HAP-1 (cell line): Measurements from ENCODE around the gene MNS1.
"Not testable (repeated sequence)": the region's sequence is repeated elsewhere in the genome, so short reads cannot be mapped to it uniquely, and the experiment has no call there.

Experiments
- DNase-seq, 2 experiments: peaks; one replicate each; pipeline ENCODE4 v3.0.0-alpha.2; 2016 to 2020; ENCODE audit warnings: low spot score in 2 of 2
- H3K27me3 ChIP-seq: fragments of 250-450 bp; sonication (Bioruptor Pico); 2 replicates; pipeline ENCODE4 v1.5.1; 2020; ENCODE audit warnings: low read depth, mild to moderate bottlenecking, moderate library complexity
- H3K36me3 ChIP-seq: fragments of 250-450 bp; sonication (Bioruptor Pico); replicated peaks from 2 replicates; pipeline ENCODE4 v1.5.1; 2020; ENCODE audit warnings: mild to moderate bottlenecking
- H3K4me1 ChIP-seq: fragments of 250-450 bp; sonication (Bioruptor Pico); 2 replicates; pipeline ENCODE4 v1.5.1; 2020; ENCODE audit warnings: mild to moderate bottlenecking
- H3K4me3 ChIP-seq: fragments of 250-450 bp; sonication (Bioruptor Pico); 2 replicates; pipeline ENCODE4 v1.5.1; 2020; ENCODE audit warnings: mild to moderate bottlenecking, moderate library complexity
- H3K9me3 ChIP-seq: fragments of 250-450 bp; sonication (Bioruptor Pico); 2 replicates; pipeline ENCODE4 v1.5.1; 2020; ENCODE audit warnings: mild to moderate bottlenecking, moderate library complexity
- in situ Hi-C: fragments of 300-500 bp; cut with MboI; formaldehyde crosslinking; loops from 3 replicates; pipeline ENCODE4 v1.14.3; 2020; ENCODE audit warnings: low sequenced_read_pairs, inconsistent platforms, mixed read lengths

The MNS1 gene

DNA sequence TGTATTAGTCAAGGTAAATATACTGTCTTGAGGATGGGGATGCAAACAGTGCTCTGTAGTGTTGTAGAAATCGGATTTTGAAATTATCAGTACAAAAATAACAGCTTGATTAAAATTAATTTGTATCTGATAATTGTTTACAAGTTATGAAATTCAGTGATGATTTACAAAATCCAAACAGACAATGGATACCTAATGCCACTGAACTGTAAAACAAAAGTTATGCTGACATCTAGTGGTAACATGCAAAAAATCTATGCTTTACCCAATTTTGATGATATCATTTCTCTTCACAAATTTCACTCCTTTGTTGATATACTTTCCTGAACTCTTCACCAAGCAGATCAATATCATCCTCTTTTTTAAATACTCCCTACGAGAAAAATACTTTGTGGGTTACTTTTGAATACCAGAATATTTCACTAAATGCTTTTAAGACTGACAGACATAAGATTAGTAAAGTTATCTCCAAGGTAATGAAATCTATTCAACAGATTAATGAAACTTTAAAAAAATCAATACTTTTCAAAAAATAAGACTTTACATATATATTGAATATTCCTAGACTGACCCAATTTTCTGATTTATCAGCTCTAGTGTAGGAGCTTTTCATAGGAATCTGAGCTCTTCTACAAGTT is 36.0 kb downstream of the MNS1 start:
- in situ Hi-C loops = no loop called here
- H3K27me3 ChIP-seq = no peaks in the 10 kb centered on the region
- no peaks in the 10 kb centered on the region for H3K4me1 ChIP-seq
- H3K36me3 ChIP-seq = no peaks in the 10 kb centered on the region
- H3K9me3 ChIP-seq = no peaks in the 10 kb centered on the region
- H3K4me3 ChIP-seq = no peak overlapping the region
- peak in 1 of 2 experiments; percentile 30 for DNase-seq

DNA sequence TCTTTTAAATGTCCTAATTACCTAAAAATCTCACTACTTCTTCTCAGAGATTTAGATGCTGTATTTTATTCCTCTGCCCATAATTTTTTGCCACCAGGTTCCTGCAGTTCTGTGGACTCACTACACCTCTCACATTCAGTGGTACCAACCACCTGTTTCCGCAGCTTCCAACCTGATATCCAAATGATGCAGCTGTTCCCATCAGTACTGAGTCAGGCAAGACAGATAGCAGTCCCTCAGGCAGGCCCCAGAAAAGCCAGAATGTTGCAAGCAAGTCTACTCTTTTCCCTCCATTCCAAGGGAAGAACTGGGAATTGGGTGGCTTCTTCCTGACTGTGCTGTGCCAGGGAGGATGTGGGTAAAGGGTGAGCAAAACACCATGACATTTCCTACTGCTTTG is 39.0 kb downstream of the MNS1 start:
- Histone ChIP-seq H3K4me3 (no peak overlapping the region), H3K36me3 (no peaks in the 10 kb centered on the region), H3K4me1 (no peaks in the 10 kb centered on the region), H3K27me3 (no peaks in the 10 kb centered on the region), H3K9me3 (no peaks in the 10 kb centered on the region)
- in situ Hi-C loops = no loop called here
- DNase-seq = no peak

DNA sequence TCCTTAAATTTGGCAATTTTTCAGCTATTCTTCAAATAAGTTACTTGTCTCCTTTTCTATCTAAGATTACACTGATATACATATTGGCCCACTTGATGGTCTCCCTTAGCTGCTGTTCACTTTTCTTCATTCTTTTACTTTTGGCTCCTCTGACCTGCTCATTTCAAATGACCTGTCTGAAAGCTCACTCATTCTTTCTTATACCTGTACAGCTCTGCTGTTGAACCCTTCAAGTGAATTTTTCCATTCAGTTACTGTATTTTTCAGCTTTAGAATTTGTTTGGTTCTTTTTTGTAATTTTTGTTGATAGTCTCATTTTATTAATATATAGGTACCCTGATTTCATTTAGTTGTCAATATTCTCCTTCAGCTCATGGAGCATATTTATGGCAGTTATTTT is 39.7 kb downstream of the MNS1 start:
- H3K27me3 ChIP-seq = no peaks in the 10 kb centered on the region
- no peak for DNase-seq
- H3K36me3 ChIP-seq = no peaks in the 10 kb centered on the region
- H3K4me3 ChIP-seq = no peak overlapping the region
- in situ Hi-C loops = no loop called here
- no peaks in the 10 kb centered on the region for H3K4me1 ChIP-seq
- H3K9me3 ChIP-seq = no peaks in the 10 kb centered on the region

DNA sequence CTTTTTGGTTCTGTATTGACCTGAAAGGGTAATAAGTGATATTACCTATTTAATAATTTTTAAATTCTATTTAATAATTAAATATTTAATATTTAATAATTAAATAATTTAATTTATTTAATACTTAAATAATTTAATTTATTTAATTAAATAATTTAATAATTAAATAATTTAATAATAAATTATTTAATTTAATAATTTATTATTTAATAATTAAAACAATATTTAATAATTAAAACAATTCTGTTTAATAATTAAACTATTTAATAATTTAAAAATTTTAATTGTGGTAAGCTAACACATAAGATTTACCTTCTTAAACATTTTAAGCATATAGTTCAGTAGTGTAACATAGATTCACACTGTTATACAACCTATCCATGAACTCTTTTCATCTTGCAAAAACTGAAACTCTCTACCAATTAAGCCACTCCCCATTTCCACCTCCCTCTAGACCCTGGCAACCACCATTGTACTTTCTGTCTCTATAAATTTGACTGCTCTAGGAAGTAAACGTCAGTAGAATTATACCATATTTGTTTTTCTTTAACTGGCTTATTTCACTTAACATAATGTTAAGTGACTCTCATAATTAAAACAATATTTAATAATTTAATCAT is 51.7 kb downstream of the MNS1 start:
- H3K36me3 ChIP-seq, in situ Hi-C loops, H3K4me3 ChIP-seq, H3K27me3 ChIP-seq, H3K9me3 ChIP-seq, H3K4me1 ChIP-seq, DNase-seq: not testable (repeated sequence)

DNA sequence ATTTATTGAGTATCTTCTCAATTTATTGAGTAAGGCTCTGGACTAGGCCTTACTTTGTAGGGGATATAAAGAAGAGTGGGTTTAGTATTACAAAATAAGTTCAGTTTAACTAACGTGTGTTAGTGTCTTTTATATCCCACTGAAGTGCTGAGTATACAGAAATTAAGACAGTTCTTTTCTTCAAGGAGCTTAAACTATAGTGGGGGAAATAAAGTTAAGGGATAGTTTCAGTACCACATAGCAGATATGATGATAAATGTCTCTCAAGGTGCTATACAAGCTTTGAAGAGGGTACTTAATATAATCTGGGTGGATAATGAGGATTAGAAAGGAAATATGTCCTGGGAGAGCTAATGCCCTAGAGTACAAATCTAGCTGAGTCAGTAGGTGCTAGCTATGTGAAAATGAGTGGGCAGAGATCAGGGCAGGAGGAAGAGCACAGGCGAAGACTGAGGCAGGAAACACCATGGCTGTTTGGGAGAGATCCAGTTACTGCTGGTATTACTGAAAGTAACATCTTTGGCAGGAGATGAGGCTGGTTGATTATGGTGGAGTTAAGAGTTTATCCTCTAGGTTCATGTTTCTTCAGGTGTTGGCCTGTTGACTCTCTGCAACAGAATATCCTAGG is 53.7 kb downstream of the MNS1 start:
- no peaks in the 10 kb centered on the region for H3K4me1 ChIP-seq
- no peaks in the 10 kb centered on the region for H3K27me3 ChIP-seq
- H3K9me3 ChIP-seq = no peaks in the 10 kb centered on the region
- H3K36me3 ChIP-seq = no peaks in the 10 kb centered on the region
- DNase-seq = no peak
- no peak overlapping the region for H3K4me3 ChIP-seq
- in situ Hi-C loops = no loop called here

DNA sequence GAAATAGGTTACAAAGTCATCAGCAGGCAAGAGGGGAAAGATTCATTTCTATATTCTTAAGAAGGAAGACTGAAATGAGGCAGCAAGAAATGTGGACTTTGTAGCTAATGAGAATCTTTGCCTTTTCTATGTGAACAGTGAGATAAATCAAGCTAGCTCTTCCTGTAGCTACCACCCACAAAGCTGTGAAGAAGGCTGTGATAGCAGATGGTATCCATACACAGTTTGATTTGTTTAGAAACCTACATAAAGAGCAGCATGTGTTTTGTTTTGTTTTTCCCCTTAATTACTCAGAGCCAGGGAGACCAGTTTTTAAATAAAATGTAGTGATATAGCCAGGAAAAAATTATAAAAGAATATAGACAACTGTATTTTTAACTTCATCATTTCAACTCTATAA is 54.2 kb downstream of the MNS1 start:
- H3K27me3 ChIP-seq = no peaks in the 10 kb centered on the region
- no peak for DNase-seq
- no peaks in the 10 kb centered on the region for H3K9me3 ChIP-seq
- H3K4me1 ChIP-seq = no peaks in the 10 kb centered on the region
- no peaks in the 10 kb centered on the region for H3K36me3 ChIP-seq
- in situ Hi-C loops = no loop called here
- H3K4me3 ChIP-seq = no peak overlapping the region

DNA sequence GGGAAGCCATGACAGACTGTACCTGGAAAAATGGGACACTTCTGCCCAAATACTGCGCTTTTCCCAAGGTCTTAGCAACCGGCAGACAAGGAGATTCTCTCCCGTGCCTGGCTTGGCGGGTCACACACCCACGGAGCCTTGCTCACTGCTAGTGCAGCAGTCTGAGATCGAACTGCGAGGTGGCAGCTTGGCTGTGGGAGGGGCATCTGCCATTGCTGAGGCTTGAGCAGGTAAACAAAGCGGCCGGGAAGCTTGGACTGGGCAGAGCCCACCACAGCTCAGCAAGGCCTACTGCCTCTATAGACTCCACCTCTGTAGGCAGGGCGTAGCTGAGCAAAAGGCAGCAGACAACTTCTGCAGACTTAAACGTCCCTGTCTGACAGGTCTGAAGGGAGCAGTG is 65.7 kb downstream of the MNS1 start:
- H3K9me3 ChIP-seq, H3K36me3 ChIP-seq, H3K27me3 ChIP-seq, in situ Hi-C loops, H3K4me1 ChIP-seq, H3K4me3 ChIP-seq, DNase-seq: not testable (repeated sequence)

DNA sequence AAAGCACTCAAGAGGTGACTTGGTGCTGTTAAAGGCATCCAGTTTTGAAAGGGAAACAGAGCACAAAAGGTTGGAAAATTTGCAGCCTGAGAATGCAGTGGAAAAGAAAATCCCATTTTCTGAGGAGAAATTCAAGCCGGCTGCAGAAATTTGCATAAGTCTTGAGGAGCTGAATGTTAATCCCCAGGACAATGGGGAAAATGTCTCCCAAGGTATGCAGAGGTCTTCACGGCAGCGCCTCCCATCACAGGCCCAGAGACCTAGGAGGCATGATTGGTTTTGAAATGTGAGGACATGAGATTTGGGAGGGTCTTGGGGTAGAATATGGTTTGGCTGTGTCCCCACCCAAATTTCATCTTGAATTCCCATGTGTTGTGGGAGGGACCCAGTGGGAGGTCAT is 67.6 kb downstream of the MNS1 start:
- DNase-seq = peak; percentile 23 to 32
- H3K27me3 ChIP-seq, H3K9me3 ChIP-seq, H3K4me1 ChIP-seq, in situ Hi-C loops, H3K36me3 ChIP-seq, H3K4me3 ChIP-seq: not testable (repeated sequence)

DNA sequence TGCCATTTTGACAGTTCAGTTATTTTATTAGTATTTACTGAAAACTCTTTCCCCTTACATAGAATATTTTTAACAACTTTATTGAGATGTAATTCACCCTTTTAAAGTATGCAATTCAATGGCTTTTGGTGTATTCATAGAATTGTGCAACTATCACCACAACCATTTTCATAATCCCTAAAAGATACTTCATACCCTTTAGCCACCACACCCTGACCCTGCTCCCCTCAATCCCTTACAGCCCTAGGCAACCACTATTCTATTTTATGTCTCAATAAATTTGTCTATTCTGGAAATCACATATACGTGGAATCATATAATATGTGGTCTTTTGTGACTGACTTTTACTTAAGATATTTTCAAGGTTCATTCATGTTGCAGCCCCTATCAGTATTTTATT is 70.0 kb downstream of the MNS1 start:
- H3K36me3 ChIP-seq = no peaks in the 10 kb centered on the region
- no peaks in the 10 kb centered on the region for H3K9me3 ChIP-seq
- no peaks in the 10 kb centered on the region for H3K27me3 ChIP-seq
- in situ Hi-C loops = no loop called here
- no peak for DNase-seq
- no peak overlapping the region for H3K4me3 ChIP-seq
- peaks cover 8% of the 10 kb centered on the region; the same call in 1 of the 2 replicates for H3K4me1 ChIP-seq

DNA sequence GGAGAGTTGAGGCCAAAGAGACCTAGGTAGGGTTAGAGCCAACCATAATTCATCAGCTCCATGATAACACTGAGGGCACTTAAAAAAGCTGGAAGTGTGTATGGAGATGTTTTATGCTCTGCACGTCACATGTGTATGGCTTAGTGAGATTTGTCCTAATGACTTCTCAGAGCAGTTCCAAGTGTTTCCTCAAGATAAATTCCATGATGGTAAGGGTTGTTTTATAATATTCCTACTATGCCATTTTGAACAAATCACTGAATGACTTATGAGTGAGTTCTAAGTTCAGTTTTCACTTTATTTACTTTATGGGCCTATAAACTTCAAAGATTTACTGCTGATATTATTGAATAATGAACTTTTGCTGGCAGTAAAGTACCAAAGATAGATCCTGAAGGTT is 71.7 kb downstream of the MNS1 start:
- in situ Hi-C loops = no loop called here
- Histone ChIP-seq H3K27me3 (no peaks in the 10 kb centered on the region), H3K36me3 (no peaks in the 10 kb centered on the region), H3K4me3 (no peak overlapping the region), H3K4me1 (peaks cover 8% of the 10 kb centered on the region; the same call in 1 of the 2 replicates), H3K9me3 (no peaks in the 10 kb centered on the region)
- DNase-seq = no peak

DNA sequence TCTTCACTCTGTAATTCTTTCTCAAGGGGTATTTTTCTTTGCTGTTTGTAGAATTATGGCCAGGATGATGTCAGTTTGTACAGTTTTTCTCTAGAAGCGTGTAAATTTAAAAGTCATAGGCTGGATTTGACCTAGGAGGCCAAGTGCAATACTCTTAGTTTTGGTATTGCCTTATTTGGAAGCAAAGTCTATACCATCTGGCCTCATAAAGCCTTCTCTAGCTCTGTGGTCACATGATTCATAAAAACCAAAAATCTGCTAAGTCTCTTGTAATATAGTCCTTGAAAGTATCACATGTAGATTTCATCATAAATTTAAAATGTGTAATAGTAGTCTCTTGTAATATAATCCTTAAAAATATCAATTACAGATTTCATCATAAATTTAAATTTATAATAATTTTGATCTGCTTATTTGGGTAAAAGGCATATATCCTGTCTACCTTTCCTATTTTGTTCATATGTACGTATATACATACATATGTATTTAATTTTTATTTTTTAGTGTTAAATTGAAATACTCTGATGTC is 74.1 kb downstream of the MNS1 start:
- Histone ChIP-seq H3K4me1 (no peaks in the 10 kb centered on the region), H3K27me3 (no peaks in the 10 kb centered on the region), H3K36me3 (no peaks in the 10 kb centered on the region), H3K4me3 (no peak overlapping the region), H3K9me3 (no peaks in the 10 kb centered on the region)
- in situ Hi-C loops = no loop called here
- no peak for DNase-seq

DNA sequence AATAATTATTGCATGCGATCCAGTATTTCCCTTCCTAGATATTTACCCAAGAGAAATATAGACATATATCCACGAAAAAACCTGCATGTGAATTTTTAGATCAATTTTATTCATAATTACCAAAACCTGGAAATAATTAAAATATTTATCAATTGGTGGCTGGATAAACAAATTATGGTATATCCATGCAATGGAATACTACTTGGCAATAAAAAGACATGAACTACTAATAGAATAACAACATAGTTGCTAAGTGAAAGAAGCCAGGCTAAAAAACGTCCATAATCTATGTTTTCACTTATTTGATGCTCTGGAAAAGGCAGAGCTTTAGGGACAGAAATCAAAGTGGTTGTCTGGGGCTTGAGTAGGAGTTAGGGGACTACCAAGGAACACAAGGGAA is 79.0 kb downstream of the MNS1 start:
- DNase-seq = no peak
- no peaks in the 10 kb centered on the region for H3K27me3 ChIP-seq
- no peak overlapping the region for H3K4me3 ChIP-seq
- in situ Hi-C loops = no loop called here
- H3K4me1 ChIP-seq = no peaks in the 10 kb centered on the region
- no peaks in the 10 kb centered on the region for H3K36me3 ChIP-seq
- no peaks in the 10 kb centered on the region for H3K9me3 ChIP-seq

DNA sequence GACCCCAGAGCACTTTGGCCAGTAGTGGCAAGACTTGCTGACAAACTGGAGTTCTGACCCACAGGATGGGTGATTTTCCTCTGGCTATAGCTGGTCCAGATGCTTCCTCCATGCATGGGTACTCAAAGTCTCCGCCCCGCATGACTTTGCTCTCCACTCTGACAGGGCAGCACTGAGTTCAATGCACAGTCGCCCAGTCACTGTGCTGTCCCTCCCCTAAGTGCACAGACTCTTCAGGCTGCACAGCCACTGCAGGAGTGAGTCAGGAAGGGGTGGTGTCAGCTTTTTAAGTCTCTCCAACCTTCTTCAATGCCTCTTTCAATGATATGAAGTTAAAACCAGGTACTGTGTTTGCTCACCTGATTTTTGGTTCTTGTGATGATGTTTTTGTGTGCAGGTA is 81.9 kb downstream of the MNS1 start:
- no peak for DNase-seq
- Histone ChIP-seq H3K27me3 (no peaks in the 10 kb centered on the region), H3K4me1 (no peaks in the 10 kb centered on the region), H3K4me3 (no peak overlapping the region), H3K9me3 (no peaks in the 10 kb centered on the region), H3K36me3 (no peaks in the 10 kb centered on the region)
- in situ Hi-C loops = no loop called here
